ENCODE data around the gene TWIST1.

Gene TWIST1

GRCh38 chr7:19117091-19117869 is at the start of gene TWIST1:
Gene TWIST1 (minus strand): TSS chr7:19117636. CDS start chr7:19117321, 315 bp downstream.
- DNase-seq = no peak

- no peak for DNase-seq
Observed at GRCh38 chr7:19161671-19162070, 44.2 kb upstream of the TWIST1 start.

- peak; percentile 1 for DNase-seq
Observed at GRCh38 chr7:19146699-19147098, 29.3 kb upstream of the TWIST1 start.

GRCh38 chr7:19145434-19146115 is 28.1 kb upstream of the TWIST1 start:
- DNase-seq = no peak

- no peak for DNase-seq
Observed at GRCh38 chr7:19144661-19145433, 27.4 kb upstream of the TWIST1 start, which contains the start of gene FERD3L. Gene FERD3L (minus strand): TSS chr7:19145421. CDS start chr7:19145362, 59 bp downstream.

GRCh38 chr7:19143881-19144574 is 26.6 kb upstream of the TWIST1 start:
- no peak for DNase-seq

GRCh38 chr7:19139706-19140327 is 22.4 kb upstream of the TWIST1 start:
- no peak for DNase-seq

- DNase-seq = no peak
Observed at GRCh38 chr7:19133886-19134285, 16.4 kb upstream of the TWIST1 start.

GRCh38 chr7:19133390-19133789 is 16.0 kb upstream of the TWIST1 start:
- DNase-seq = no peak

- no peak for DNase-seq
Observed at GRCh38 chr7:19128856-19129255, 11.4 kb upstream of the TWIST1 start.

- DNase-seq = peak; percentile 37
Observed at GRCh38 chr7:19121977-19122588, 4.6 kb upstream of the TWIST1 start.

GRCh38 chr7:19119870-19120486 is 2.5 kb upstream of the TWIST1 start:
- DNase-seq = no peak

- DNase-seq = no peak
Observed at GRCh38 chr7:19119372-19119771, 1.9 kb upstream of the TWIST1 start.

GRCh38 chr7:19118636-19119371 is 1.4 kb upstream of the TWIST1 start:
- no peak for DNase-seq

- DNase-seq = no peak
Observed at GRCh38 chr7:19117870-19118608, 603 bp upstream of the TWIST1 start.

GRCh38 chr7:19116121-19117090 is 1.0 kb downstream of the TWIST1 start:
- DNase-seq = no peak

GRCh38 chr7:19114551-19114855 is 2.9 kb downstream of the TWIST1 start:
- no peak for DNase-seq

GRCh38 chr7:19113855-19114550 is 3.4 kb downstream of the TWIST1 start:
- DNase-seq = no peak
